ENCODE measurements around the gene SLC10A3. TPM values are rescaled to one million over a fixed set of nuclear protein-coding genes. Genes with fewer than 3 reads are reported as not detected.

SLC10A3 gene
- total and polyA plus RNA-seq, 10 of the 15 experiments (the other 5 are each of a cell fraction or from before 2014, with no cell fraction given): 1.7 to 23.5 (median 11.0) TPM

DNA sequence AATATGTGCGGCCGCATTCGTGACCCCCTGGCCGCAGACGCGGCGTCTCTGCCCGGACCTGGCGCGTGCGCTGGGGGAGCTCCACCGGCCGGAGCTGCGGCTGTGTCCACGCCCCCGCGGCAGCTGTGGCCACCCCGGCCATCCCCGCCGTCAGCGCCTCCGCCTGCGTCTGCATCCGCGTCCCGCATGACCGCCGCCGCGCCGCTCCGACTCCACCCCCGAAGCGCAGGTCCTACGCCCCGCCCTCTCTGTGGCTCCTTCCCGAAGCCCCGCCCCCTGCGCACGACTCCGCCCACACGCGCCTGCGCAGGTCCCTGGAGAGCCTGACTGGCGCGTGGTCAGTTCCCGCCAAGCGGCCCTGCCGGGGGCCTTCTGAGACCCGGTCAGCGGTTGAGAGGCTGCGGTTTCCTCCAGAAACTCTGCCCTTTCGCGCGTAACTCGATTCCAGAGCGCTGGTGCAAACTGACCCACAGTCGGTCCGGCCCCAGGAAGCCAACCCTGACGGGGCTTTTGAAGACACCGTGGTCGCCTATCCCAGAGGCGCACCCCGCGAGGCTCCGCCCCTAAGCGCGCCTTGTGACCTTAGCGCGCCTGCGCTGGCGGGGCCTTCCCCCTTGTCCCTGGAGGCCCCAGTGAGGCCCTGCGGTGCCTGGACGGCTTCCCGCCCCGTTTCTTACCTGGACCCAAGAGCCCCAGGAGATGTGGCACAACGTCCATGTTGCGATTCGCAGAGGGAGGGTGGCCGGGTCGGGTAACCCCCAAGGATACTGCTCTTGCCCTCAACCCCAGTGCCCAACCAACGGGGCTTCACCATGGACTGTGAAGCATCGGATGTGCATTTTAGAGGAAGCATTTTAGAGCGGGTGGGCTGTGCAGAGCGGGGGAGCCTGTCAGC lies 11.5 kb downstream of the SLC10A3 start, which contains the start of gene LAGE3 (continued):
- peak; percentile 98 for TF ChIP-seq MEF2B (IDR thresholded peaks at IDR 0.05; ENCODE audit: partially characterized antibody, poor library complexity, severe bottlenecking)
- TF ChIP-seq ZSCAN29 (IDR thresholded peaks at IDR 0.05): no peak
- TF ChIP-seq SIN3A (IDR thresholded peaks at IDR 0.05; ENCODE audit: low read depth, low read length): no peak
- TF ChIP-seq TARDBP (IDR thresholded peaks at IDR 0.05; ENCODE audit: borderline replicate concordance): no peak
- no peak for TF ChIP-seq MLLT1 (IDR thresholded peaks at IDR 0.05)
- no peak for TF ChIP-seq TCF7 (IDR thresholded peaks at IDR 0.05; ENCODE audit: borderline replicate concordance)
- TF ChIP-seq ZNF592 (IDR thresholded peaks at IDR 0.05): no peak
- peak; percentile 79 for TF ChIP-seq PML (IDR thresholded peaks at IDR 0.05; ENCODE audit: low read length)
- peak; percentile 29 for TF ChIP-seq RELA (IDR thresholded peaks at IDR 0.05; ENCODE audit: borderline replicate concordance, partially characterized antibody)
- TF ChIP-seq MEF2A (IDR thresholded peaks at IDR 0.05; ENCODE audit: insufficient read depth, low read depth, low read length): no peak
- peak; percentile 45 for TF ChIP-seq MXI1 (IDR thresholded peaks at IDR 0.05; ENCODE audit: low read depth, low read length)
- TF ChIP-seq, protein P1, sequence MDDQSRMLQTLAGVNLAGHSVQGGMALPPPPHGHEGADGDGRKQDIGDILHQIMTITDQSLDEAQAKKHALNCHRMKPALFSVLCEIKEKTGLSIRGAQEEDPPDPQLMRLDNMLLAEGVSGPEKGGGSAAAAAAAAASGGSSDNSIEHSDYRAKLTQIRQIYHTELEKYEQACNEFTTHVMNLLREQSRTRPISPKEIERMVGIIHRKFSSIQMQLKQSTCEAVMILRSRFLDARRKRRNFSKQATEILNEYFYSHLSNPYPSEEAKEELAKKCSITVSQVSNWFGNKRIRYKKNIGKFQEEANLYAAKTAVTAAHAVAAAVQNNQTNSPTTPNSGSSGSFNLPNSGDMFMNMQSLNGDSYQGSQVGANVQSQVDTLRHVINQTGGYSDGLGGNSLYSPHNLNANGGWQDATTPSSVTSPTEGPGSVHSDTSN (IDR thresholded peaks at IDR 0.05; ENCODE audit: insufficient replicate concordance, low read depth, low read length): no peak
- 0 out of 2 replicates have a peak, but pooled peaks have one; percentile 23 for TF ChIP-seq CBFB (IDR thresholded peaks at IDR 0.05; ENCODE audit: low read depth)
- TF ChIP-seq, protein P2, sequence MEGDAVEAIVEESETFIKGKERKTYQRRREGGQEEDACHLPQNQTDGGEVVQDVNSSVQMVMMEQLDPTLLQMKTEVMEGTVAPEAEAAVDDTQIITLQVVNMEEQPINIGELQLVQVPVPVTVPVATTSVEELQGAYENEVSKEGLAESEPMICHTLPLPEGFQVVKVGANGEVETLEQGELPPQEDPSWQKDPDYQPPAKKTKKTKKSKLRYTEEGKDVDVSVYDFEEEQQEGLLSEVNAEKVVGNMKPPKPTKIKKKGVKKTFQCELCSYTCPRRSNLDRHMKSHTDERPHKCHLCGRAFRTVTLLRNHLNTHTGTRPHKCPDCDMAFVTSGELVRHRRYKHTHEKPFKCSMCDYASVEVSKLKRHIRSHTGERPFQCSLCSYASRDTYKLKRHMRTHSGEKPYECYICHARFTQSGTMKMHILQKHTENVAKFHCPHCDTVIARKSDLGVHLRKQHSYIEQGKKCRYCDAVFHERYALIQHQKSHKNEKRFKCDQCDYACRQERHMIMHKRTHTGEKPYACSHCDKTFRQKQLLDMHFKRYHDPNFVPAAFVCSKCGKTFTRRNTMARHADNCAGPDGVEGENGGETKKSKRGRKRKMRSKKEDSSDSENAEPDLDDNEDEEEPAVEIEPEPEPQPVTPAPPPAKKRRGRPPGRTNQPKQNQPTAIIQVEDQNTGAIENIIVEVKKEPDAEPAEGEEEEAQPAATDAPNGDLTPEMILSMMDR (IDR thresholded peaks at IDR 0.05 in 2 of 3, conservative IDR thresholded peaks at IDR 0.05 in 1 of 3; ENCODE audit: control insufficient read depth in 2 of 3, extremely low read depth in 1 of 3, insufficient read depth in 1 of 3, low read depth in 3 of 3, low read length in 3 of 3): no peak
- TF ChIP-seq BHLHE40 (IDR thresholded peaks at IDR 0.05; ENCODE audit: borderline replicate concordance in 1 of 2, low read depth in 2 of 2, low read length in 1 of 2): peak in 1 of 2 experiments; percentile 83; a peak in 2 of 4 replicates
- TF ChIP-seq SPI1 (IDR thresholded peaks at IDR 0.05; ENCODE audit: borderline replicate concordance, insufficient read depth, low read depth, low read length): no peak
- TF ChIP-seq BMI1 (IDR thresholded peaks at IDR 0.05; ENCODE audit: borderline replicate concordance): no peak
- TF ChIP-seq ASH2L (IDR thresholded peaks at IDR 0.05; ENCODE audit: borderline replicate concordance, low read depth): no peak
- no peak for TF ChIP-seq FOXM1 (IDR thresholded peaks at IDR 0.05; ENCODE audit: low read depth, low read length)
- TF ChIP-seq POLR2AphosphoS2 (IDR thresholded peaks at IDR 0.05; ENCODE audit: low read depth, low read length): peak; percentile 69; the same call in 1 of the 2 replicates

All from GM12878 (cell line).